IMR-90 (cell line): ENCODE measurements around the gene NME7.

Experiments
- BHLHE40 ChIP-seq: fragments of 150-350 bp; IDR thresholded peaks from 2 replicates; pipeline ENCODE4 v1.6.1; 2016; ENCODE audit warnings: mild to moderate bottlenecking, low read depth, low read length
- CTCF ChIP-seq: conservative IDR thresholded peaks from 2 replicates; pipeline ENCODE4 v1.5.1; 2012; ENCODE audit warnings: mild to moderate bottlenecking, low read depth, low read length, improper control_type of control experiment
- MAZ ChIP-seq: IDR thresholded peaks from 2 replicates; pipeline ENCODE4 v1.6.1; 2012; ENCODE audit warnings: low read depth, mild to moderate bottlenecking, low read length, improper control_type of control experiment, moderate library complexity, borderline replicate concordance
- POLR2A ChIP-seq: IDR thresholded peaks from 2 replicates; pipeline ENCODE4 v1.6.1; 2012; ENCODE audit warnings: mild to moderate bottlenecking, low read depth, low read length
- RAD21 ChIP-seq: IDR thresholded peaks from 2 replicates; pipeline ENCODE4 v1.6.1; 2012; ENCODE audit warnings: low read length, improper control_type of control experiment

GRCh38 chr1:169143984-169144383, 223.6 kb downstream of the NME7 start:
- TF ChIP-seq POLR2A (no peak), CTCF (no peak), MAZ (no peak), RAD21 (no peak), BHLHE40 (no peak)
